Glomerular visceral epithelial cell (primary cell): ENCODE data around the gene ASTN2.

Source experiments
- DNase-seq: peaks from one replicate; pipeline ENCODE4 v3.0.0-alpha.2; 2016; ENCODE audit errors: extremely low spot score

Gene ASTN2

GRCh38 chr9:117169089-117169621 is 245.7 kb downstream of the ASTN2 start:
- DNase-seq = no peak

GRCh38 chr9:117164512-117164911 is 250.3 kb downstream of the ASTN2 start:
- no peak for DNase-seq

- no peak for DNase-seq
Measured at GRCh38 chr9:117160254-117160653, 254.6 kb downstream of the ASTN2 start.

- DNase-seq = no peak
Measured at GRCh38 chr9:117156771-117157535, 257.9 kb downstream of the ASTN2 start.

DNA sequence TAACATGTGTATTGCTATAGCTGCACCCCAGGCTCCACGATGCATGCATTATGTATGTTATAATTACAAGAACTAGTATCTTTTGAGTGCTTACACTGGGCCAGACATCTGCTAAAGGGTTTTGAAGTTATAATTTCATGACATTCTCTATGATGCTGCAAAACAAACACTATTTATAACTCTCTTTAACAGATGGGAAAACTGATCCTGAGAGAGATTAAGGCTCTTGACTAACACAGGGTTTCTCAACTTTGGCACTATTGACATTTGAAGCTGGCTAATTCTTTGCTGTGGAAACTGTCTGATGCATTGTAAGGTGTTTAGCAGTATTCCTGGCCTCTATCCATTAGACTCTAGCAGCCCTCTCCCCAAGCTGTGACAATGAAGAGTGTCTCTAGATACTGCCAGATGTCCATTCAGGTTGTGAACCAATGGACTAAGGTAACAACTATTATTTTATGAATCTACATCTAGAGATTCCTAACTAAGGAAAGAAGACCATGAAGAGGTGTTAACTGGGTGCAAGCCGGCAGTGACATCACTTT is 258.6 kb downstream of the ASTN2 start:
- DNase-seq = no peak

GRCh38 chr9:117153021-117153420 is 261.8 kb downstream of the ASTN2 start:
- DNase-seq = no peak

GRCh38 chr9:117151716-117152115 is 263.1 kb downstream of the ASTN2 start:
- no peak for DNase-seq

- no peak for DNase-seq
Measured at GRCh38 chr9:117149996-117150395, 264.9 kb downstream of the ASTN2 start.

GRCh38 chr9:117145811-117146490 is 268.9 kb downstream of the ASTN2 start:
- DNase-seq = no peak

DNA sequence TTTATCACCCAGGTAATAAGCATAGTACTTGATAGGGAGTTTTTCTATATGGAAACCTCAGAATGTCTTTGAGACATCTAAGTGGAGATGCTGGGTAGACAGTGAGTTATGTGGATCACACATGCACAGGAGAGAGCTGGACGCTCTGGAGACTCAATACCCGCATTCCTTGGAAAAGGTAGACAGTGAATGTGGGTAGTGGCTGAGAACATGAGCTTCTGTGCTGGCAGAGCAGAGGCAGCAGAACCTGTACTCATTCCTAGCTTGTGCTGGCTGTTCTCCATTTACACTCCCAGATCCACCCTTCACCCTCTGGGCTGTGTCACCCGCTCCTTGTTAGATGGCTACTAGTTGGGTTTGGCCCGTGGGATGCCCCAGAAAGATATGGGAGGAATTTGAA is 269.8 kb downstream of the ASTN2 start:
- DNase-seq = no peak

GRCh38 chr9:117138231-117138630 is 276.6 kb downstream of the ASTN2 start:
- no peak for DNase-seq

GRCh38 chr9:117136461-117136860 is 278.4 kb downstream of the ASTN2 start:
- DNase-seq = no peak

GRCh38 chr9:117135501-117136098 is 279.3 kb downstream of the ASTN2 start:
- DNase-seq = no peak

- no peak for DNase-seq
Measured at GRCh38 chr9:117134826-117135500, 279.9 kb downstream of the ASTN2 start.

GRCh38 chr9:117126871-117127270 is 288.0 kb downstream of the ASTN2 start:
- DNase-seq = no peak

GRCh38 chr9:117125531-117125930 is 289.3 kb downstream of the ASTN2 start:
- no peak for DNase-seq

DNA sequence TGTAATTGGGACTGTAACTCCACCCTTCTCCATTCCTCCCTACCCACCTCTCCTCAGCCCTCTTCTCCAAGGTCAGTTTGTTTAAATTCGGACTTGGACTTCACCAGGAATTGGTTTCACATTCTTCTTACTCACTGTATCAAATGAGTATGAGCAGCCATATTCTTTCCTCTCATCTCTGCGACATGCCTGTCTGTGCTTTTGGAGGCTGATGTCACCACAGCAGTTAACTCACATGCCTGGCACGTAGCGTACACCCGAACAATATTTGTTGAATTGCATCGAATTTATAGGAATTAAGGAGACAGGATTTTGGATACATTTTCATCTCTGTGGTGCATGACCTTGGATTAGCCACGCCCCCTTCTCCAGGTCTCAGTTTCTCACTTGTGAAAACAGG is 291.1 kb downstream of the ASTN2 start:
- DNase-seq = no peak

- DNase-seq = no peak
Measured at GRCh38 chr9:117122953-117123352, 291.9 kb downstream of the ASTN2 start.

DNA sequence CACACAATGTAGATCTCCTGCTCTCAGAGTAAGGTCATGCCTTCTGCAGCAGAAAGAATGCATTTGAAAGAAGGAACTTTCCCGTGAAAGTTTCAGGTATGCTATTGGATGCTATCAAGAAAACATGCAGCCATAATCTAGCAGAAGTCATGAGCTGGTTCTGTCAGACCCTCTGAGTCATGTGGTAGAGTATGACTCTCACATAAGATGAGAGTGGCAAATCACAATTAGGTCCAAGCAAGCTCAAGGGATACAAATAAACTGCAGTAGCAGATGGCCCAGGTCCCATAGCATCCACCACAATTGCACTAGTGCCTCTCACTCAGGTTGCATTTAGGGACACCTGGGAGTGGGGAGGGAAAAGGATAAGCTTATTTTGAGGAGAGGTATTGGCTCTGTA is 292.8 kb downstream of the ASTN2 start:
- no peak for DNase-seq

GRCh38 chr9:117121316-117121715 is 293.5 kb downstream of the ASTN2 start:
- DNase-seq = no peak

DNA sequence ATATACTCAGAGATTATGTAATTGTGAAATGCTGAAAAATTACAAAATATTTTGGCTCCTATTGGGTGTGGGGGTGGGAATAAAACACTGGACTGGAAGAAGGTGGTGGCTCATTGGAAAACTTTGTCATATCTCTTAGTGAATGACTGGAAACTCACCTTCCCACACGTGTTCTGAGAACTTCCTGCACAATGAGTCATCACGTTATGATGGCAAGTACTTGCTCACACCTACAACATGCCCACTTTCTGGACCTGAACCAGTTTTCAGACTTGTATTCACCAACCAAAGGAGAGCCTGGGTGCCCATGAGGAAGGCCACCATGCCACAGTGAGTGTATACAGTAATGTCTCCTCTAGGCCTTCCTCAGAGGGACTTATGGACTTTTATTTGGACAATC is 294.8 kb downstream of the ASTN2 start:
- DNase-seq = no peak

GRCh38 chr9:117116084-117116483 is 298.8 kb downstream of the ASTN2 start:
- no peak for DNase-seq
